Fibroblast of villous mesenchyme (primary cell): Measurements from ENCODE around the gene WDR37. TPM values are rescaled to one million over a fixed set of nuclear protein-coding genes. Genes with fewer than 3 reads are reported as not detected.
"Not testable (repeated sequence)": the region's sequence is repeated elsewhere in the genome, so short reads cannot be mapped to it uniquely, and the experiment has no call there.

Experiments
- DNase-seq: peaks from one replicate; pipeline ENCODE4 v3.0.0-alpha.2; 2010; ENCODE audit warnings: low read depth
- H3K4me3 ChIP-seq: 2 replicates; pipeline ENCODE4 v1.5.1; 2011; ENCODE audit warnings: low read depth, mild to moderate bottlenecking, low read length
- total RNA-seq: library from RNA; depleted of rRNA; stranded (reverse); fragments of >200 nt; gene quantifications from 2 replicates; pipeline ENCODE4 v1.2.3, GENCODE V29; 2012
- TF ChIP-seq, protein P1 (sequence below): IDR thresholded peaks from 2 replicates; pipeline ENCODE4 v1.5.1; 2012; ENCODE audit warnings: low read depth, mild to moderate bottlenecking, low read length; ENCODE audit not compliant: insufficient read depth

The WDR37 gene, protein sequence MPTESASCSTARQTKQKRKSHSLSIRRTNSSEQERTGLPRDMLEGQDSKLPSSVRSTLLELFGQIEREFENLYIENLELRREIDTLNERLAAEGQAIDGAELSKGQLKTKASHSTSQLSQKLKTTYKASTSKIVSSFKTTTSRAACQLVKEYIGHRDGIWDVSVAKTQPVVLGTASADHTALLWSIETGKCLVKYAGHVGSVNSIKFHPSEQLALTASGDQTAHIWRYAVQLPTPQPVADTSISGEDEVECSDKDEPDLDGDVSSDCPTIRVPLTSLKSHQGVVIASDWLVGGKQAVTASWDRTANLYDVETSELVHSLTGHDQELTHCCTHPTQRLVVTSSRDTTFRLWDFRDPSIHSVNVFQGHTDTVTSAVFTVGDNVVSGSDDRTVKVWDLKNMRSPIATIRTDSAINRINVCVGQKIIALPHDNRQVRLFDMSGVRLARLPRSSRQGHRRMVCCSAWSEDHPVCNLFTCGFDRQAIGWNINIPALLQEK
- total RNA-seq = 22.2 and 27.2 TPM in 2 replicates

DNA sequence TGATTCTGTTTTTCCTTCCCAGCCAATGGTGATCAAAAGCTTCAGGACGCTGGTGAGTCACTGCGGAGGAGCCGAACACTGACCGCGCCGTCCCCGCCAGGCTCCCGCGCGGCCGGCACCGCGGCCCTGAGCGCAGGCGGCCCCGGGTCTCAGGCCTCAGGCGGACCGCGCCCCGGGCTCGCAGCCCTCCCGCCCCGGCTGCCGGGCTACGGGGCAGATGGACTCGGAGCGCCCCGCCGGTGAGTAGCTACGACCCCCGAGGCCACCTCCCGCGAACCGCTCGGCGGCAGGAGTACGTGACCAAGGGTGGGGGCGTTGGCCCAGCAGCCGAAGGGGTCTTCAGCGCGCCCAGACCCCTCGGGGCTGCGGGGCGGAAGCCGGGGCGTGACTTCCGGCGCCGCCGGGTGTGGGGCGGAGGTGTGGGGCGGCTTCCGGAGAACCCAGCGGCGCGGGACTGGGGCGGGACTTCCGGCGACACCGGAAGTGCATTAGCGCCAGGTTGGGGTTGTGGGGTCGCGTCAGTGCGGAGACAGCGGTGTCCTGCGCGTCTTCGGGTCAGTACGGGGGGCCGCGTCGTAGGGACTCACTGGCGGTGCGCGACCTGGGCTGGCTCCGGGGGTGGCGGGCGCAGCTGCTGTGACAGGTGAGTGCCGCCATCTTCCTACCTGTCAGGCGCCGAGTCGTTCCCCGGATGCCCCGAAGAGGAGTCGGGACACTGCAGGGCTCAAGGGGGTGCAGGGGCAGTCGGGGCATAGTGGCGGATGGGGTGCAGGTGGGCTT lies at the start of gene WDR37:
WDR37 (plus strand) TSS at position 60 of the 780 bp plus-strand sequence. CDS start 15,771 bp downstream, outside the sequence.
- TF ChIP-seq, protein P1, sequence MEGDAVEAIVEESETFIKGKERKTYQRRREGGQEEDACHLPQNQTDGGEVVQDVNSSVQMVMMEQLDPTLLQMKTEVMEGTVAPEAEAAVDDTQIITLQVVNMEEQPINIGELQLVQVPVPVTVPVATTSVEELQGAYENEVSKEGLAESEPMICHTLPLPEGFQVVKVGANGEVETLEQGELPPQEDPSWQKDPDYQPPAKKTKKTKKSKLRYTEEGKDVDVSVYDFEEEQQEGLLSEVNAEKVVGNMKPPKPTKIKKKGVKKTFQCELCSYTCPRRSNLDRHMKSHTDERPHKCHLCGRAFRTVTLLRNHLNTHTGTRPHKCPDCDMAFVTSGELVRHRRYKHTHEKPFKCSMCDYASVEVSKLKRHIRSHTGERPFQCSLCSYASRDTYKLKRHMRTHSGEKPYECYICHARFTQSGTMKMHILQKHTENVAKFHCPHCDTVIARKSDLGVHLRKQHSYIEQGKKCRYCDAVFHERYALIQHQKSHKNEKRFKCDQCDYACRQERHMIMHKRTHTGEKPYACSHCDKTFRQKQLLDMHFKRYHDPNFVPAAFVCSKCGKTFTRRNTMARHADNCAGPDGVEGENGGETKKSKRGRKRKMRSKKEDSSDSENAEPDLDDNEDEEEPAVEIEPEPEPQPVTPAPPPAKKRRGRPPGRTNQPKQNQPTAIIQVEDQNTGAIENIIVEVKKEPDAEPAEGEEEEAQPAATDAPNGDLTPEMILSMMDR = no peak
- peak; percentile 77 for DNase-seq
- peak within 1 kb of the TSS; percentile 97 for H3K4me3 ChIP-seq

DNA sequence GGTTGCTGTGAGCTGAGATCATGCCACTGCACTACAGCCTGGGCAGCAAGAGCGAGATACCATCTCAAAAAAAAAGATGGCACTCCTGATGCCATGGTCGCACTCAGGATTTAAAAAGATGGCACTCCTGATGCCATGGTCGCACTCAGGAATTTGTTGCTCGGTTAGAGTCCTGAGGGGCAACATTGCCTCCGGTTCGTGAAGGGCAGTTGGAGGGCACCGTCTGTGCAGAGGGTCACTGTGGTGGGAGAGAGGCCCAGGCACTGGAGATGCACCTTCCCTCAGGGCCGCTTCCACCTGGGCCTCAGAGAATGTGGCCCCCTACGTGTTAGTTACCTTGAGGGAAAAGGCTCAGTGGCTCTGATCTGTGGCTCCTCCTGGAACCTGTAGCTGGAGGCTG lies 49.6 kb upstream of the WDR37 start:
- no peak for DNase-seq
- TF ChIP-seq, protein P1 = no peak
- H3K4me3 ChIP-seq = no peak overlapping the region

DNA sequence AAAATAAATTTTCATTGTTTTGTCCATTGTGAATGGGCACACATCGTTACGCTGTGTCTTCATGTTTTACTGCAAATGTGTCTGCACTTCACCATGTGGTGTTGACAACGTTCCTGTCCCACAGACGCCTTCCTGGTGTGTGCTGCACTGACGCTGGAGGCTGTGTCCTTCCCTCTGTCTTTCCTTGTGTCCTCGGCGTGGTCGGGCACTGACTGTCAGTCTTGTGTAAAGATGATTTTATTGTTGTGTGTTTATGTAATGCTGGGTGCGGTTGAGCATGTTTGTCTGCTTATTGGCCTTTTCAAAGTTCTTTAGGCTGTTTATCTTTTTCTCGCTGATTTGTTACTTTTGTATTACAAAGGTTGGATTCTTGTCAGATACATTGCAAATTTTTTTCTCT lies 48.6 kb upstream of the WDR37 start:
- no peak overlapping the region for H3K4me3 ChIP-seq
- DNase-seq = no peak
- TF ChIP-seq, protein P1 = no peak

DNA sequence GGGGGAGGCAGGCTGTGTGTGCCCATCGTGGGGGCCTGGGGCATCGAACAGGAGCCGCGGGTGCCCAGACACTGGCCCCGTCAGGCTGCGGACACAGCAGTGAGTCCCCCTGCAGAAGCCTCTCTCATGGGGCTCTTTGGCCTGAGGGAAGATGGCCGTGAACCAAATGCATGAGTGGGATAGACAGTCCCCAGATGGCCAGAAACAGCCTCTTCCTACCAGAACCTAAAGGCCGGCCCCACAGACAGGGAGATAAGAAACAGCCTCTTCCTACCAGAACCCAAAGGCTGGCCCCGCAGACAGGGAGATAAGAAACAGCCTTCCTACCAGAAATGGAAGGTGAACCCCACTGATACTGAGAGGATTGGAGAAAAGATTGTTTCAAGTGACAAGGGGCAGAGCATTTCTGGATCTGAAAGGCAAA lies 47.1 kb upstream of the WDR37 start:
- no peak for DNase-seq
- TF ChIP-seq, protein P1 = no peak
- no peak overlapping the region for H3K4me3 ChIP-seq

DNA sequence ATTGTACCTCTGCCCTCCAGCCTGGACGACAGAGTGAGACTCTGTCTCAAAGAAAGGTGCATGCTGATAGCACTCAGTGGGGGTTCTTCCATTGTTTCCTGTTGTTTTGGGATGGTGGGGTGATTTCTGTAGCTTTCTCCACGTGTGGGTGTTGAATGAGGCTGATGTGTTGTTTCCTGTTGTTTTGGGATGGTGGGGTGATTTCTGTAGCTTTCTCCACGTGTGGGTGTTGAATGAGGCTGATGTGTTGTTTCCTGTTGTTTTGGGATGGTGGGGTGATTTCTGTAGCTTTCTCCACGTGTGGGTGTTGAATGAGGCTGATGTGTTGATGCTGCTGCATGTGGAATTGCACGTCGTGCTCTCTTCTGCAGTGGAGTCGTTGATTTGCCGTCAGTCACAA lies 46.2 kb upstream of the WDR37 start:
- not testable (repeated sequence) for H3K4me3 ChIP-seq, DNase-seq

DNA sequence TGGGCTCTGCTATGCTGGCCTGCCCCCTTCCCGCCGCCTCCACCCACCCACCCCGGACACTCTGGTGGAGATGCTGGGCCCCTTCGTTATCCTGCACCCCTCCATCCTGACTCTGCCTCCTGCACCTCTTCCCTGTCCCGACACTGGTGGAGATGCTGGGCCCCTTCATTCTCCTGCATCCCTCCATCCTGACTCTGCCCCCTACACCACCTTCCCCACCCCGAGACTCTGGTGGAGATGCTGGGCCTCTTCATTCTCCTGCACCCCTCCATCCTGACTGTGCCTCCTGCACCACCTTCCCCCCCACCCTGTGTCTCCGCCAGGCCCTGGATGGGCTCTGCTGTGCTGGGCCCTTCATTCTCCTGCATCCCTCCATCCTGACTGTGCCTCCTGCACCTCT lies 45.5 kb upstream of the WDR37 start:
- DNase-seq = no peak
- H3K4me3 ChIP-seq = no peak overlapping the region
- TF ChIP-seq, protein P1 = no peak

DNA sequence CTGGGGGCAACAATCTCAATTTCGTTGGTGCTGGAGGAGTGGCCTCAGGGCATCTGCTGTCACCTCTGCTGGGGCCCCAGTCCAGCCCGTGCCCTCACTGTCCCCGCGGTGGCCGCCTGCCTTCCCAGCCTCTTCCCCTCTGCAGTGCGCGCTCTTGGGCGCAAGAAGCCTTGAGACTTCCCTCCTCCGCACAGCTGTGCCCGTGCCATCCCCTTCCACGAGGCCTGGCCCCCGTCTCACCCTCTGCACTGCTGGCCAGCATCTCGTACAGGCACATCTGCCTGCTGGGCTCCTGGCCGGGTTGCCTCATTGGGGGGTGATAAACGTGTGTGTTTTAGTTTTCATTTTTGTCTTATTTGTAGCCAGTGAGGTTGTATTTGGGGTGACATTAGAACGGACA lies 44.5 kb upstream of the WDR37 start:
- TF ChIP-seq, protein P1 = no peak
- DNase-seq = no peak
- no peak overlapping the region for H3K4me3 ChIP-seq
